WTC11 (cell line): ENCODE measurements around the gene FBXO39.

ENCODE experiments used
- ZNF232 ChIP-seq: sonication (generic); formaldehyde crosslinking; IDR thresholded peaks from 2 replicates; pipeline ENCODE4 v1.8.0; 2022; ENCODE audit warnings: mild to moderate bottlenecking, missing genetic modification reagents
- TF ChIP-seq, protein P1 (sequence below): fragments of 200-600 bp; IDR thresholded peaks from 2 replicates; pipeline ENCODE4 v1.8.0; 2022; ENCODE audit warnings: antibody characterized with exemption
- TF ChIP-seq, protein P2 (sequence below): sonication (generic); formaldehyde crosslinking; IDR thresholded peaks from 2 replicates; pipeline ENCODE4 v1.8.1; 2022; ENCODE audit warnings: low read depth, mild to moderate bottlenecking, moderate library complexity, missing genetic modification reagents, borderline replicate concordance

DNA sequence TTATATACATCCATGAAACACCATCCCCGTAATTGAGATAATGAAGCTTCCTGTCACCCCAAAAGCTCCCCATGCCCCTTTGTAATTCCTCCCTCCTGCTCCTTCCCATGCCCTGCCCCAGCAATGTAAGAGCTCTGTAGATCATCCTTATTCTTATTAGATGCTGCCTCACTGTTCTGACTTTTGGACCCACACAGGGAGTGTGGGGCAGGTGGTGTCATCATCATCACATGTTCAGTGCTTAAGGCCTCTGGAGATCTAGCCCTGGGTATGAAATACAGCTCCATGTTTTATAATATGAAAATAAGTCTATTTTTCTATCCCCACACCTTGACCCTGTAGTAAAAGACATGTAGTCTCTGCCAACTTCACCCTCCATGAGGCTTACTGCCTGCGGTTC is 18.3 kb upstream of the FBXO39 start:
- TF ChIP-seq, protein P1, sequence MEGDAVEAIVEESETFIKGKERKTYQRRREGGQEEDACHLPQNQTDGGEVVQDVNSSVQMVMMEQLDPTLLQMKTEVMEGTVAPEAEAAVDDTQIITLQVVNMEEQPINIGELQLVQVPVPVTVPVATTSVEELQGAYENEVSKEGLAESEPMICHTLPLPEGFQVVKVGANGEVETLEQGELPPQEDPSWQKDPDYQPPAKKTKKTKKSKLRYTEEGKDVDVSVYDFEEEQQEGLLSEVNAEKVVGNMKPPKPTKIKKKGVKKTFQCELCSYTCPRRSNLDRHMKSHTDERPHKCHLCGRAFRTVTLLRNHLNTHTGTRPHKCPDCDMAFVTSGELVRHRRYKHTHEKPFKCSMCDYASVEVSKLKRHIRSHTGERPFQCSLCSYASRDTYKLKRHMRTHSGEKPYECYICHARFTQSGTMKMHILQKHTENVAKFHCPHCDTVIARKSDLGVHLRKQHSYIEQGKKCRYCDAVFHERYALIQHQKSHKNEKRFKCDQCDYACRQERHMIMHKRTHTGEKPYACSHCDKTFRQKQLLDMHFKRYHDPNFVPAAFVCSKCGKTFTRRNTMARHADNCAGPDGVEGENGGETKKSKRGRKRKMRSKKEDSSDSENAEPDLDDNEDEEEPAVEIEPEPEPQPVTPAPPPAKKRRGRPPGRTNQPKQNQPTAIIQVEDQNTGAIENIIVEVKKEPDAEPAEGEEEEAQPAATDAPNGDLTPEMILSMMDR: no peak
- TF ChIP-seq, protein P2, sequence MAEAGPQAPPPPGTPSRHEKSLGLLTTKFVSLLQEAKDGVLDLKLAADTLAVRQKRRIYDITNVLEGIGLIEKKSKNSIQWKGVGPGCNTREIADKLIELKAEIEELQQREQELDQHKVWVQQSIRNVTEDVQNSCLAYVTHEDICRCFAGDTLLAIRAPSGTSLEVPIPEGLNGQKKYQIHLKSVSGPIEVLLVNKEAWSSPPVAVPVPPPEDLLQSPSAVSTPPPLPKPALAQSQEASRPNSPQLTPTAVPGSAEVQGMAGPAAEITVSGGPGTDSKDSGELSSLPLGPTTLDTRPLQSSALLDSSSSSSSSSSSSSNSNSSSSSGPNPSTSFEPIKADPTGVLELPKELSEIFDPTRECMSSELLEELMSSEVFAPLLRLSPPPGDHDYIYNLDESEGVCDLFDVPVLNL: no peak
- no peak for TF ChIP-seq ZNF232 (CRISPR knock-in tag)
